Fibroblast of lung (primary cell): ENCODE results near the gene PRKCA. TPM values are rescaled to one million over a fixed set of nuclear protein-coding genes. Genes with fewer than 3 reads are reported as not detected.

Experiments
- DNase-seq, 2 donors: peaks; one replicate each; pipeline versions ENCODE4 v3.0.0 to v3.0.0-alpha.2; 2010; ENCODE audit warnings: low read depth in 2 of 2
- H2AFZ ChIP-seq: 2 replicates; pipeline ENCODE4 v1.5.1; 2012; ENCODE audit warnings: low read length, control low read depth, inconsistent platforms
- H3K27ac ChIP-seq: 2 replicates; pipeline ENCODE4 v1.5.1; 2011; ENCODE audit warnings: low read length, control low read depth; ENCODE audit not compliant: insufficient read depth
- H3K27me3 ChIP-seq: 2 replicates; pipeline ENCODE4 v1.5.1; 2011; ENCODE audit warnings: mild to moderate bottlenecking, low read length; ENCODE audit not compliant: control insufficient read depth, insufficient read depth
- H3K36me3 ChIP-seq: 2 replicates; pipeline ENCODE4 v1.5.1; 2011; ENCODE audit warnings: low read length; ENCODE audit not compliant: control insufficient read depth, insufficient read depth
- H3K4me1 ChIP-seq: 2 replicates; pipeline ENCODE4 v1.5.1; 2011; ENCODE audit warnings: low read length; ENCODE audit not compliant: control insufficient read depth, insufficient read depth; ENCODE audit errors: extremely low read depth
- H3K4me2 ChIP-seq: 2 replicates; pipeline ENCODE4 v1.5.1; 2011; ENCODE audit warnings: low read length, control low read depth; ENCODE audit not compliant: insufficient read depth; ENCODE audit errors: extremely low read depth
- H3K4me3 ChIP-seq, 4 experiments: fragments of 200-600 bp in 1 of 4; sonication (generic) in 1 of 4; replicated peaks in 1 of 4; 2 replicates each; pipeline ENCODE4 v1.5.1; 2011 to 2016; ENCODE audit warnings: low read length in 4 of 4, low read depth in 3 of 4, mild to moderate bottlenecking in 3 of 4, control low read depth in 2 of 4, inconsistent platforms in 1 of 4, mixed read lengths in 1 of 4; ENCODE audit not compliant: insufficient read depth in 1 of 4; ENCODE audit errors: control extremely low read depth in 1 of 4
- H3K79me2 ChIP-seq: 2 replicates; pipeline ENCODE4 v1.5.1; 2012; ENCODE audit warnings: mild to moderate bottlenecking, low read length, inconsistent platforms; ENCODE audit not compliant: control insufficient read depth, insufficient read depth
- H3K9ac ChIP-seq: 2 replicates; pipeline ENCODE4 v1.5.1; 2011; ENCODE audit warnings: mild to moderate bottlenecking, low read length, control low read depth; ENCODE audit not compliant: insufficient read depth
- H3K9me3 ChIP-seq: 2 replicates; pipeline ENCODE4 v1.5.1; 2012; ENCODE audit warnings: low read depth, low read length; ENCODE audit not compliant: control insufficient read depth, insufficient read depth
- H4K20me1 ChIP-seq: 2 replicates; pipeline ENCODE4 v1.5.1; 2011; ENCODE audit warnings: low read length; ENCODE audit not compliant: control insufficient read depth, insufficient read depth; ENCODE audit errors: extremely low read depth
- EZH2 ChIP-seq: IDR thresholded peaks from 2 replicates; pipeline ENCODE4 v1.5.1; 2012; ENCODE audit warnings: low read length, control low read depth, mild to moderate bottlenecking; ENCODE audit errors: missing control alignments
- polyA plus RNA-seq, 2 donors: library from polyadenylated mRNA; depleted of rRNA in 1 of 2; stranded (reverse) in 1 of 2; unstranded in 1 of 2; fragments of >200 nt; gene quantifications; 2 replicates each; pipeline ENCODE4 v1.2.1, GENCODE V29; 2011 to 2012; ENCODE audit warnings: missing spikeins in 1 of 2
- total RNA-seq: library from RNA; depleted of rRNA; stranded (reverse); fragments of >200 nt; gene quantifications from 2 replicates; pipeline ENCODE4 v1.2.1, GENCODE V29; 2014
- TF ChIP-seq, protein P1 (sequence below), 2 donors: IDR thresholded peaks in 1 of 2; conservative IDR thresholded peaks in 1 of 2; 1 replicate in 1 of 2; 2 replicates in 1 of 2; pipeline ENCODE4 v1.5.1; 2011 to 2012; ENCODE audit warnings: low read length in 2 of 2, control low read depth in 1 of 2, inconsistent platforms in 1 of 2, low read depth in 1 of 2, mild to moderate bottlenecking in 1 of 2

PRKCA gene
- total and polyA plus RNA-seq, 2 donors (not counting 1 experiment from before 2014, with no cell fraction given), result 34.0 to 74.2 TPM

DNA sequence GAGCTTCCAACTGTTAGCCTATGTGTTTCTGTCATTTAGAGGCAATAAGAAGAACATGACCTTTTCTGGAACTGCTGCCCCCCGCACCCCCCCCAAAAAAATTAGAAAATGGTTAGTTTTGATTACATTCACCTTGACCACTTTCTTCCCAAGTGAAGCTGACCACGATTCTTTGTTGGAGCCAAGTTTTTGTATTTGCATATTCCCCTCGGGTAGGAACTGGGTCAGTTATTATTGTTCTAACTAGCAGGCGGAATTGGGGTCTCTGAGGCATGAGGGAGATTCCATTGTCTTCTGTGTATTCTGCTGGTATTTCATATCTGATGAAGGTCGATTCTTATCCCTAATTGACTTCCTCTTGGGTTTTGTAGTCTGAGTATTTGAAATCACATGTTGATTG lies 231.6 kb downstream of the PRKCA start:
- Histone ChIP-seq H3K4me1 (no peaks in the 10 kb centered on the region), H3K27me3 (no peaks in the 10 kb centered on the region), H4K20me1 (no peaks in the 10 kb centered on the region), H3K36me3 (no peaks in the 10 kb centered on the region), H3K4me2 (no peak overlapping the region), H3K79me2 (peaks cover 9% of the 10 kb centered on the region), H2AFZ (no peak overlapping the region), H3K9ac (no peak overlapping the region), H3K9me3 (no peaks in the 10 kb centered on the region), H3K27ac (no peak overlapping the region), H3K4me3 (no peak overlapping the region)
- no peak for TF ChIP-seq EZH2
- TF ChIP-seq, protein P1, sequence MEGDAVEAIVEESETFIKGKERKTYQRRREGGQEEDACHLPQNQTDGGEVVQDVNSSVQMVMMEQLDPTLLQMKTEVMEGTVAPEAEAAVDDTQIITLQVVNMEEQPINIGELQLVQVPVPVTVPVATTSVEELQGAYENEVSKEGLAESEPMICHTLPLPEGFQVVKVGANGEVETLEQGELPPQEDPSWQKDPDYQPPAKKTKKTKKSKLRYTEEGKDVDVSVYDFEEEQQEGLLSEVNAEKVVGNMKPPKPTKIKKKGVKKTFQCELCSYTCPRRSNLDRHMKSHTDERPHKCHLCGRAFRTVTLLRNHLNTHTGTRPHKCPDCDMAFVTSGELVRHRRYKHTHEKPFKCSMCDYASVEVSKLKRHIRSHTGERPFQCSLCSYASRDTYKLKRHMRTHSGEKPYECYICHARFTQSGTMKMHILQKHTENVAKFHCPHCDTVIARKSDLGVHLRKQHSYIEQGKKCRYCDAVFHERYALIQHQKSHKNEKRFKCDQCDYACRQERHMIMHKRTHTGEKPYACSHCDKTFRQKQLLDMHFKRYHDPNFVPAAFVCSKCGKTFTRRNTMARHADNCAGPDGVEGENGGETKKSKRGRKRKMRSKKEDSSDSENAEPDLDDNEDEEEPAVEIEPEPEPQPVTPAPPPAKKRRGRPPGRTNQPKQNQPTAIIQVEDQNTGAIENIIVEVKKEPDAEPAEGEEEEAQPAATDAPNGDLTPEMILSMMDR (conservative IDR thresholded peaks at IDR 0.05 in 1 of 2, IDR thresholded peaks at IDR 0.05 in 1 of 2; ENCODE audit: low read depth in 1 of 2, low read length in 2 of 2), result no peak
- DNase-seq, result no peak

DNA sequence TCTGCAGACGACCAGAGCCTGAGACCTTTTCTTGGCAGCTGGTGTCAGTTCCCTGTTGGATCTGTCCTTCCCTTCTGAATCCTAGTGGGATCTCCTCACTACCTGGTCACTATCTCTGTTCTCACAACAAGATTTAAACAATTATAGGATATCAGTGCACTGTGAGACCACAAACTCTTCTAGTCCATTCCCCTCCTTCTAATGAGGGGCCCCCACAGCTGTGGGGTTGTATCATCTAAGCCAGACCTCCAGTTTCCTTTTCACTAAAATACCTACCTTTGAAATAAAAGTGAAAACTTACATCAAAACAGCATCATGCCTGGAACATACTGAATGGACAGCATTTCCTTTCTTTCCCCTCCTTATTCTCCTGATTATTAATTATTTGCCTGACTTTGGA lies 233.2 kb downstream of the PRKCA start:
- peaks cover 10% of the 10 kb centered on the region for H3K79me2 ChIP-seq
- H4K20me1 ChIP-seq, result no peaks in the 10 kb centered on the region
- no peak overlapping the region for H3K4me3 ChIP-seq
- TF ChIP-seq, protein P1 (conservative IDR thresholded peaks at IDR 0.05 in 1 of 2, IDR thresholded peaks at IDR 0.05 in 1 of 2; ENCODE audit: low read depth in 1 of 2, low read length in 2 of 2), result no peak
- TF ChIP-seq EZH2, result no peak
- no peak overlapping the region for H3K27ac ChIP-seq
- H3K27me3 ChIP-seq, result no peaks in the 10 kb centered on the region
- H2AFZ ChIP-seq, result no peak overlapping the region
- no peaks in the 10 kb centered on the region for H3K36me3 ChIP-seq
- no peak overlapping the region for H3K4me2 ChIP-seq
- H3K9me3 ChIP-seq, result no peaks in the 10 kb centered on the region
- no peak overlapping the region for H3K9ac ChIP-seq
- DNase-seq, result no peak
- H3K4me1 ChIP-seq, result peaks cover 10% of the 10 kb centered on the region

DNA sequence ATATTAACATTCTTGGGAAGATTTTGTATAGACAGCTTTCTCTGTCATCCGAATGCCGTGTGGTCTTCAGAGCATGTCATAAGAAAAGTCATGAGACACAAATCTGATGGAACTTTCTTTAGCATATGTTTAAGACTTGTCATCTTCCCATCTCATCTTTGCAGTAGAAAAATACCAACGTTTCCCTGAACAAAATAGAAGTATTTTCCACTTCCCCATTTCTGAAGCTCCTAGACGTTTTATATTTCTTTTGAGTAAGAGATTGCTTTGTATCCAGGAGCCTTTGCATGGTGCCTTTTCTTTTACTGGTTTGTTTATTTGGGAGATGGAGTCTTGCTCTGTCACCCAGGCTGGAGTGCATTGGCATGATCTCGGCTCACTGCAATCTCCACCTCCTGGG lies 235.1 kb downstream of the PRKCA start:
- peaks cover 23% of the 10 kb centered on the region for H3K79me2 ChIP-seq
- H3K9me3 ChIP-seq, result no peaks in the 10 kb centered on the region
- H3K27ac ChIP-seq, result no peak overlapping the region
- no peaks in the 10 kb centered on the region for H4K20me1 ChIP-seq
- no peak for DNase-seq
- no peaks in the 10 kb centered on the region for H3K36me3 ChIP-seq
- no peak for TF ChIP-seq EZH2
- TF ChIP-seq, protein P1 (conservative IDR thresholded peaks at IDR 0.05 in 1 of 2, IDR thresholded peaks at IDR 0.05 in 1 of 2; ENCODE audit: low read depth in 1 of 2, low read length in 2 of 2), result no peak
- peaks cover 28% of the 10 kb centered on the region for H3K4me1 ChIP-seq
- H3K9ac ChIP-seq, result no peak overlapping the region
- H2AFZ ChIP-seq, result no peak overlapping the region
- H3K4me2 ChIP-seq, result no peak overlapping the region
- no peaks in the 10 kb centered on the region for H3K27me3 ChIP-seq
- H3K4me3 ChIP-seq, result no peak overlapping the region
